SK-N-SH treated with all-trans-retinoic acid at 6 μM for 48 hours (cell line): ENCODE measurements around the gene ALG10B.

Source experiments
- ARNTL ChIP-seq: fragments of 450-650 bp; formaldehyde crosslinking; IDR thresholded peaks from 2 replicates; pipeline ENCODE4 v1.5.0; 2020; ENCODE audit warnings: low read depth, mild to moderate bottlenecking, moderate library complexity, borderline replicate concordance
- CSDC2 ChIP-seq: fragments of 250-450 bp; sonication (Bioruptor Pico); IDR thresholded peaks from 2 replicates; pipeline ENCODE4 v1.5.0; 2020; ENCODE audit warnings: mild to moderate bottlenecking, moderate library complexity
- OSR1 ChIP-seq: fragments of 250-450 bp; sonication (Bioruptor Pico); IDR thresholded peaks from 2 replicates; pipeline ENCODE4 v1.8.0; 2022; ENCODE audit warnings: moderate library complexity, mild to moderate bottlenecking, inconsistent platforms
- PPARA ChIP-seq: fragments of 250-450 bp; sonication (Bioruptor Pico); IDR thresholded peaks from 2 replicates; pipeline ENCODE4 v1.5.0; 2020; ENCODE audit warnings: mild to moderate bottlenecking, borderline replicate concordance
- RARB ChIP-seq: fragments of 250-450 bp; sonication (Bioruptor Pico); IDR thresholded peaks from 2 replicates; pipeline ENCODE4 v1.8.0; 2021; ENCODE audit warnings: mild to moderate bottlenecking, moderate library complexity
- ZC3H10 ChIP-seq: fragments of 250-450 bp; sonication (Bioruptor Pico); IDR thresholded peaks from 2 replicates; pipeline ENCODE4 v1.5.1; 2021; ENCODE audit warnings: mild to moderate bottlenecking, moderate library complexity
- ZFP30 ChIP-seq: fragments of 450-650 bp; formaldehyde crosslinking; IDR thresholded peaks from 2 replicates; pipeline ENCODE4 v1.5.0; 2022; ENCODE audit warnings: mild to moderate bottlenecking, moderate library complexity
- TF ChIP-seq, protein P1 (sequence below): fragments of 250-450 bp; sonication (Bioruptor Pico); IDR thresholded peaks from 2 replicates; pipeline ENCODE4 v1.5.1; 2020; ENCODE audit warnings: low read depth, mild to moderate bottlenecking, moderate library complexity

DNA sequence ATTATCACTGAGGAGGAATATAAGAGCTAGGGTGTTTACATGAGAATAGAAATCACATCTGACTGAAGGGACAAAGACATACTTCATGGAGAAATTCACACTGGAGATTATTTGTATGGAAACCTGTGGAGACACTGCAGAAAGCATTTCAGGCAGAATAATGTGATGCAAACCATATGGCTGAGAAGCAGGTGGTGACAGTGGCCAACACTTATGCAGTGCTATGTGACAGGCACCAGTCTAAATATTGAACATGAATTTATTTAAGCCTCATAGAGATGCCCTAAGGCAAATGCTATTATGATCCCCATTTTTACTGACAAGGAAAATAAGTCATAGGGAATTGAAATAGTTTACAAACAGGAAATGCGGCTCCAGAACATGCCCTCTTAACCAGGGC is 16.2 kb downstream of the ALG10B start:
- TF ChIP-seq ARNTL (CRISPR knock-in tag) (no peak), PPARA (CRISPR knock-in tag) (no peak), CSDC2 (CRISPR knock-in tag) (no peak), ZC3H10 (CRISPR knock-in tag) (no peak), RARB (no peak), OSR1 (CRISPR knock-in tag) (no peak), ZFP30 (CRISPR knock-in tag) (no peak)
- TF ChIP-seq, protein P1, sequence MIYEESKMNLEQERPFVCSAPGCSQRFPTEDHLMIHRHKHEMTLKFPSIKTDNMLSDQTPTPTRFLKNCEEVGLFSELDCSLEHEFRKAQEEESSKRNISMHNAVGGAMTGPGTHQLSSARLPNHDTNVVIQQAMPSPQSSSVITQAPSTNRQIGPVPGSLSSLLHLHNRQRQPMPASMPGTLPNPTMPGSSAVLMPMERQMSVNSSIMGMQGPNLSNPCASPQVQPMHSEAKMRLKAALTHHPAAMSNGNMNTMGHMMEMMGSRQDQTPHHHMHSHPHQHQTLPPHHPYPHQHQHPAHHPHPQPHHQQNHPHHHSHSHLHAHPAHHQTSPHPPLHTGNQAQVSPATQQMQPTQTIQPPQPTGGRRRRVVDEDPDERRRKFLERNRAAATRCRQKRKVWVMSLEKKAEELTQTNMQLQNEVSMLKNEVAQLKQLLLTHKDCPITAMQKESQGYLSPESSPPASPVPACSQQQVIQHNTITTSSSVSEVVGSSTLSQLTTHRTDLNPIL (CRISPR knock-in tag), result no peak
